ENCODE results near the gene FLCN. TPM values are rescaled to one million over a fixed set of nuclear protein-coding genes. Genes with fewer than 3 reads are reported as not detected.

Gene FLCN
- total RNA-seq, 2 experiments from 2014 or later: 15.4 to 17.2 TPM

DNA sequence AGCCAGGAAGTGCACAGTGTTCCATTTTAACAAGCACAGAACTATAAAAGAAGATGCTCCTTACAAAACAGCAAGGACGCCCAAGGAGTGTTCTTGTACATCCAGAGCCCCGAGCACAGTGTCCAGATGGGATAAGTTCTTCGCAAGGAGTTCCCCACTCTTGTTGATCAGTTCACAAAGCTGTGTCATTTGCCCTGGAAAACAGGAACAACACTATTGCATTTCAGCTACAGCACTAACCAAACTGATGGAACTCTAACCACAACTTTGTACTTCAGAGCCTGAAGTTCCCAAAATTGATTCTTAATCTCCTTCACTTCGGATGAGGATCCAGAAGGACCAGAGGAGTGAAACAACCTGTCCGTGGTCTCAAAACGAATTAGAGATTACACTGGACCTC, 39.0 kb upstream of the FLCN start:
- Mint-ChIP-seq H3K27me3 (no peaks in the 10 kb centered on the region), H3K27ac (no peak overlapping the region)

DNA sequence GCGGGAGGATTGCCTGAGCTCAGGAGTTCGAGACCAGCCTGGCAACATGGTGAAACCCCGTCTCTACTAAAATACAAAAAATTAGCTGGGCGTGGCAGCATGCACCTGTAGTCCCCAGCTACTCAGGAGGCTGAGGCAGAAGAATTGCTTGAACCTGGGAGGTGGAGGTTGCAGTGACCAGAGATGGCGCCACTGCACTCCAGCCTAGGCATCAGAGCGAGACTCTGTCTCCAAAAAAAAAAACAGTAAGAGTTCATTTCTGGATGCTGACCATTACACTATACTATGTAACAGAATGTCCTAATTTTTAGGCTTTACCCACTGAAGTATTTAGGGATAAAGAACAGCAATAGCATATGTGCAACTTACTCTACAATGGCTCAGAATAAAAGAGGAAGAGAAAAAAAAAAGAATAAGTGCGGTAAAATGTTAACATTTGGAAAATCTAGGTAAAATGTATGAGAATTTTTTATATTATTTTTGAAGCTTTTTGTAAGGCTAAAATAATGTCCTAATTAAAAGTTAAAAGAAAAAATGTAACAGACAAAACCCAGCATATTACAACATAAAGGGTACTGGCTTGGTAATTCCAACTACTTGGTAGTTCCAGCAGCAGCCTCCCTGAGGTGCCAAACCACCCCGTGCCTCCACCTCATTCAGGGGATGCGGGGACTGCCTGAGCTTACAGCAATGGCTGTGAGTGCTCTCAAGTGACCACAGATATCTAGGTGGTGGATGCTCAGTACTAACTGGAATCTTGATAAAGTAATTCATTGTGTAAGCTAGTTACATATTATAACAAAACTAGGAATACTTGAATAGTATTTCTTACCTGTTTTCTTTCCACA, 33.2 kb upstream of the FLCN start:
- Mint-ChIP-seq H3K36me3 (ENCODE audit: low read depth) (peaks cover 21% of the 10 kb centered on the region), H3K9me3 (no peaks in the 10 kb centered on the region), H3K4me1 (ENCODE audit: low read depth) (no peaks in the 10 kb centered on the region), H3K4me3 (no peak overlapping the region), H3K27me3 (no peaks in the 10 kb centered on the region), H3K27ac (no peak overlapping the region)
- TF ChIP-seq, protein P1, sequence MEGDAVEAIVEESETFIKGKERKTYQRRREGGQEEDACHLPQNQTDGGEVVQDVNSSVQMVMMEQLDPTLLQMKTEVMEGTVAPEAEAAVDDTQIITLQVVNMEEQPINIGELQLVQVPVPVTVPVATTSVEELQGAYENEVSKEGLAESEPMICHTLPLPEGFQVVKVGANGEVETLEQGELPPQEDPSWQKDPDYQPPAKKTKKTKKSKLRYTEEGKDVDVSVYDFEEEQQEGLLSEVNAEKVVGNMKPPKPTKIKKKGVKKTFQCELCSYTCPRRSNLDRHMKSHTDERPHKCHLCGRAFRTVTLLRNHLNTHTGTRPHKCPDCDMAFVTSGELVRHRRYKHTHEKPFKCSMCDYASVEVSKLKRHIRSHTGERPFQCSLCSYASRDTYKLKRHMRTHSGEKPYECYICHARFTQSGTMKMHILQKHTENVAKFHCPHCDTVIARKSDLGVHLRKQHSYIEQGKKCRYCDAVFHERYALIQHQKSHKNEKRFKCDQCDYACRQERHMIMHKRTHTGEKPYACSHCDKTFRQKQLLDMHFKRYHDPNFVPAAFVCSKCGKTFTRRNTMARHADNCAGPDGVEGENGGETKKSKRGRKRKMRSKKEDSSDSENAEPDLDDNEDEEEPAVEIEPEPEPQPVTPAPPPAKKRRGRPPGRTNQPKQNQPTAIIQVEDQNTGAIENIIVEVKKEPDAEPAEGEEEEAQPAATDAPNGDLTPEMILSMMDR (IDR thresholded peaks at IDR 0.05): peak; percentile 60
- intact Hi-C loops (cut with micrococcal nuclease): no loop called here
- DNase-seq (peak; percentile 60), ATAC-seq (no peak)
- POLR2A ChIA-PET: interaction anchor here (0.6 to 2.1 kb wide), 5 partner anchors 9 to 86 kb away, joined by 3 to 8 read pairs (median 3); partner anchors contain the start of gene COPS3
- CTCF ChIA-PET: interaction anchor here (0.6 to 3.4 kb wide), 15 partner anchors 10 to 792 kb away, joined by 3 to 19 read pairs (median 3); no protein-coding TSS in a partner anchor

More for the DNA sequence above, 39.0 kb upstream of the FLCN start:
- TF ChIP-seq, protein P1 (IDR thresholded peaks at IDR 0.05): no peak
- ChIA-PET POLR2A (interaction anchor here (0.9 to 1.9 kb wide), 3 partner anchors 8 to 17 kb away, joined by 3 to 9 read pairs (median 4); no protein-coding TSS in a partner anchor), CTCF (interaction anchor here (0.8 to 1.5 kb wide), 3 partner anchors 9 to 37 kb away, joined by 4 to 6 read pairs (median 5); no protein-coding TSS in a partner anchor)
- Mint-ChIP-seq H3K36me3 (ENCODE audit: low read depth) (peaks cover 28% of the 10 kb centered on the region), H3K9me3 (no peaks in the 10 kb centered on the region), H3K4me1 (ENCODE audit: low read depth) (peaks cover 29% of the 10 kb centered on the region), H3K4me3 (no peak overlapping the region)
- intact Hi-C loops (cut with micrococcal nuclease): no loop called here
- DNase-seq (no peak), ATAC-seq (no peak)

DNA sequence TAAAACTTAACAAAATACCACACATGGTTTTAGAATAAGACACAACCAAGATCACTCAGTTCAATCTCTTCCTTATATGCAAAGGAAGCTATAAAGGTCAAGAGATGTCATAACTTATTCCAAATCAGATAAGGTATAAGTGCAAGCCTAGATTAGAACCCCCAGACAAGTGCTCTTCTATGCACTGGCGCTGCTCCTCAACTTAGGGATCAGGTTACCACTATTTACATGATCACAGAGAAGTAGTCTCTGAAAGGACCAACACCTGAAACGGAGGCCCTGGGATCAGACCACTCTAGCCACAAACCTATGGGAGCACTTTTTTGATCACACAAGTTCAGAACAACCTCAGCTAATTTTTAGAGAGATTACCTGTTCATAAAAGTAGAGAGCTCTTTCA, 27.5 kb upstream of the FLCN start:
- peaks cover 32% of the 10 kb centered on the region for H3K36me3 Mint-ChIP-seq (ENCODE audit: low read depth)
- TF ChIP-seq, protein P1 (IDR thresholded peaks at IDR 0.05): no peak
- no peak overlapping the region for H3K4me3 Mint-ChIP-seq
- no peaks in the 10 kb centered on the region for H3K9me3 Mint-ChIP-seq
- H3K27me3 Mint-ChIP-seq: no peaks in the 10 kb centered on the region
- ChIA-PET POLR2A (interaction anchor here (1.4 to 2.4 kb wide), 2 partner anchors 10 to 17 kb away, joined by 5 to 9 read pairs; partner anchors contain the start of gene COPS3), CTCF (interaction anchor here (1.0 kb wide), 1 partner anchor 15 kb away, joined by 3 read pairs; no protein-coding TSS in a partner anchor)
- no peak overlapping the region for H3K27ac Mint-ChIP-seq
- DNase-seq (no peak), ATAC-seq (no peak)
- H3K4me1 Mint-ChIP-seq (ENCODE audit: low read depth): no peaks in the 10 kb centered on the region
- intact Hi-C loops (cut with micrococcal nuclease): no loop called here

DNA sequence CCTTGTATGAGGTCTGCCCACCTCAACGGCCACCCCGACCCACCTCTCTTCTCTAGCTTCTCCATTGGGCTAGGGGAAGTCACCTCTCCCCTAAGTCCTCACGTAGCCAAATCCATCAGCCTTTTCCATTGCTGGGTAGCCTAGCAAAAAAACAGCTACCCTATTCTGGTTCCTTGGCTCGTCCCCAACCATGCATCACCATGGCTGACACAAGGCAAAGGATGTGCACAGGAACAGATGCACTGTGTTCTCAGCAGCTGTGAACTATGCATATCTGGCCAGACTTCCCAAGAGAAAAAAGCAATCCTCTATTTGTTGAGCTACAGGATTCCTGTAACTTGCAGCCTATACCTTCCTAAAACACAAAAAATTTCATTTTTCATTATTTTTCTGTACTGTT, 22.0 kb upstream of the FLCN start:
- intact Hi-C loops (cut with micrococcal nuclease): no loop called here
- Mint-ChIP-seq H3K27me3 (no peaks in the 10 kb centered on the region), H3K4me3 (no peak overlapping the region), H3K27ac (peak overlapping the region; percentile 25), H3K36me3 (ENCODE audit: low read depth) (peaks cover 43% of the 10 kb centered on the region), H3K9me3 (no peaks in the 10 kb centered on the region), H3K4me1 (ENCODE audit: low read depth) (no peaks in the 10 kb centered on the region)
- ATAC-seq: no peak
- ChIA-PET CTCF (interaction anchor here (1.1 to 2.3 kb wide), 3 partner anchors 10 to 16 kb away, joined by 3 to 19 read pairs (median 4); no protein-coding TSS in a partner anchor), POLR2A (interaction anchor here (0.6 to 1.1 kb wide), 3 partner anchors 11 to 19 kb away, joined by 3 to 4 read pairs (median 4); no protein-coding TSS in a partner anchor)
- TF ChIP-seq, protein P1 (IDR thresholded peaks at IDR 0.05): no peak
- no peak for DNase-seq

Measured in activated CD8-positive, alpha-beta T cell treated with anti-CD3 and anti-CD28 coated beads for 36 hours (primary cell).